ENCODE results near the gene SLC16A11. TPM values are rescaled to one million over a fixed set of nuclear protein-coding genes. Genes with fewer than 3 reads are reported as not detected.
"Not testable (repeated sequence)": the region's sequence is repeated elsewhere in the genome, so short reads cannot be mapped to it uniquely, and the experiment has no call there.

The SLC16A11 gene
- total RNA-seq, 2 donors from 2014 or later = 0.24 to 0.44 TPM

- DNase-seq = no peak
- H3K4me3 Mint-ChIP-seq = peak overlapping the region; percentile 62
- Histone ChIP-seq H3K9me3 (ENCODE audit: control insufficient read depth, low read length) (no peaks in the 10 kb centered on the region), H3K4me1 (ENCODE audit: control insufficient read depth, insufficient read depth, low read length) (no peaks in the 10 kb centered on the region), H3K27ac (ENCODE audit: low read depth, low read length) (no peak overlapping the region), H3K27me3 (ENCODE audit: control insufficient read depth, insufficient read depth, low read length, poor library complexity, severe bottlenecking) (peaks cover 20% of the 10 kb centered on the region), H3K36me3 (ENCODE audit: control insufficient read depth, insufficient read depth, low read length) (peaks cover 11% of the 10 kb centered on the region), H3K4me3 (ENCODE audit: low read length) (no peak overlapping the region), H3K9ac (ENCODE audit: extremely low read depth, low read length, poor library complexity, severe bottlenecking) (no peak overlapping the region)
- TF ChIP-seq CTCF (conservative IDR thresholded peaks at IDR 0.05) = no peak
- peaks cover 62% of the 10 kb centered on the region for H3K27me3 Mint-ChIP-seq (ENCODE audit: insufficient read depth)
- H3K9me3 Mint-ChIP-seq = no peaks in the 10 kb centered on the region
- H3K4me1 Mint-ChIP-seq = no peaks in the 10 kb centered on the region
- peaks cover 26% of the 10 kb centered on the region for H3K36me3 Mint-ChIP-seq (ENCODE audit: low read depth)
- WGBS, 2 experiments (ENCODE audit: insufficient coverage in 1 of 2, insufficient read length in 1 of 2) = 97 to 100% methylated on average over 2 to 9 of the region's 9 CpGs
- H3K27ac Mint-ChIP-seq = no peak overlapping the region
Observed at GRCh38 chr17:6994666-6995256, 49.1 kb downstream of the SLC16A11 start.

GRCh38 chr17:6994118-6994598 lies 49.7 kb downstream of the SLC16A11 start:
- H3K27me3 Mint-ChIP-seq (ENCODE audit: insufficient read depth) = peaks cover 66% of the 10 kb centered on the region
- no peak overlapping the region for H3K9ac ChIP-seq (ENCODE audit: extremely low read depth, low read length, poor library complexity, severe bottlenecking)

GRCh38 chr17:6993613-6994056 lies 50.3 kb downstream of the SLC16A11 start:
- not testable (repeated sequence) for H3K4me3 ChIP-seq (ENCODE audit: low read length); H3K9me3 Mint-ChIP-seq; H3K4me1 ChIP-seq (ENCODE audit: control insufficient read depth, insufficient read depth, low read length); H3K27ac Mint-ChIP-seq; H3K9me3 ChIP-seq (ENCODE audit: control insufficient read depth, low read length); H3K9ac ChIP-seq (ENCODE audit: extremely low read depth, low read length, poor library complexity, severe bottlenecking); DNase-seq; H3K36me3 ChIP-seq (ENCODE audit: control insufficient read depth, insufficient read depth, low read length); H3K27ac ChIP-seq (ENCODE audit: low read depth, low read length); H3K4me1 Mint-ChIP-seq; H3K4me3 Mint-ChIP-seq
- peaks cover 68% of the 10 kb centered on the region for H3K27me3 Mint-ChIP-seq (ENCODE audit: insufficient read depth)
- H3K36me3 Mint-ChIP-seq (ENCODE audit: low read depth) = peaks cover 15% of the 10 kb centered on the region
- WGBS, 2 experiments (ENCODE audit: insufficient coverage in 1 of 2, insufficient read length in 1 of 2) = 91 to 95% methylated on average over 4 to 5 of the region's 5 CpGs
- H3K27me3 ChIP-seq (ENCODE audit: control insufficient read depth, insufficient read depth, low read length, poor library complexity, severe bottlenecking) = peaks cover 20% of the 10 kb centered on the region

More at GRCh38 chr17:6994118-6994598, 49.7 kb downstream of the SLC16A11 start:
- H3K4me1 ChIP-seq (ENCODE audit: control insufficient read depth, insufficient read depth, low read length) = no peaks in the 10 kb centered on the region
- H3K4me3 Mint-ChIP-seq = no peak overlapping the region
- DNase-seq = no peak
- TF ChIP-seq CTCF (conservative IDR thresholded peaks at IDR 0.05) = no peak
- 94 to 96% methylated on average over 9 to 10 of the region's 10 CpGs for WGBS, 2 experiments (ENCODE audit: insufficient coverage in 1 of 2, insufficient read length in 1 of 2)
- peaks cover 6% of the 10 kb centered on the region for H3K36me3 ChIP-seq (ENCODE audit: control insufficient read depth, insufficient read depth, low read length)
- peaks cover 20% of the 10 kb centered on the region for H3K36me3 Mint-ChIP-seq (ENCODE audit: low read depth)
- no peaks in the 10 kb centered on the region for H3K4me1 Mint-ChIP-seq
- H3K27ac ChIP-seq (ENCODE audit: low read depth, low read length) = no peak overlapping the region
- no peak overlapping the region for H3K4me3 ChIP-seq (ENCODE audit: low read length)
- H3K27me3 ChIP-seq (ENCODE audit: control insufficient read depth, insufficient read depth, low read length, poor library complexity, severe bottlenecking) = peaks cover 20% of the 10 kb centered on the region
- no peaks in the 10 kb centered on the region for H3K9me3 ChIP-seq (ENCODE audit: control insufficient read depth, low read length)
- no peaks in the 10 kb centered on the region for H3K9me3 Mint-ChIP-seq
- no peak overlapping the region for H3K27ac Mint-ChIP-seq

Other genes with a start within 250 kb of the SLC16A11 start
- not detected for gene TEKT1, start 212.4 kb downstream of the SLC16A11 start, total RNA-seq
- gene ALOX12, start 48.0 kb downstream of the SLC16A11 start, total RNA-seq = under 1 TPM; 0.46 to 0.92 TPM
- gene RNASEK, start 31.5 kb downstream of the SLC16A11 start, total RNA-seq = 100 to 1,000 TPM; 233 to 277 TPM
- gene BCL6B, start 21.0 kb downstream of the SLC16A11 start, total RNA-seq = 1 to 10 TPM; 2.9 to 7.0 TPM
- gene SLC16A13, start 8.1 kb downstream of the SLC16A11 start, total RNA-seq = 10 to 100 TPM; 18.8 to 19.9 TPM
- gene CLEC10A, start 36.2 kb upstream of the SLC16A11 start, total RNA-seq = not detected
- under 1 TPM in 1 of 2 donors, not detected in 1; 0.44 TPM for gene ASGR2, start 70.7 kb upstream of the SLC16A11 start, total RNA-seq
- 10 to 100 TPM in 1 of 2 donors, 1 to 10 TPM in 1; 6.8 to 14.2 TPM for gene ASGR1, start 135.3 kb upstream of the SLC16A11 start, total RNA-seq
- gene DLG4, start 175.7 kb upstream of the SLC16A11 start, total RNA-seq = 10 to 100 TPM; 35.1 to 68.5 TPM
- 100 to 1,000 TPM; 337 to 459 TPM for gene ACADVL, start 175.8 kb upstream of the SLC16A11 start, total RNA-seq
- gene DVL2, start 190.4 kb upstream of the SLC16A11 start, total RNA-seq = 100 to 1,000 TPM in 1 of 2 donors, 10 to 100 TPM in 1; 98.2 to 116 TPM
- gene PHF23, start 195.4 kb upstream of the SLC16A11 start, total RNA-seq = 10 to 100 TPM; 67.3 to 71.6 TPM
- gene GABARAP, start 198.4 kb upstream of the SLC16A11 start, total RNA-seq = 100 to 1,000 TPM; 264 to 317 TPM
- 100 to 1,000 TPM; 123 to 125 TPM for gene CTDNEP1, start 207.6 kb upstream of the SLC16A11 start, total RNA-seq
- gene ELP5, start 208.1 kb upstream of the SLC16A11 start, total RNA-seq = 10 to 100 TPM; 45.3 to 68.0 TPM
- gene CLDN7, start 218.4 kb upstream of the SLC16A11 start, total RNA-seq = 100 to 1,000 TPM; 142 to 149 TPM
- gene SLC2A4, start 237.6 kb upstream of the SLC16A11 start, total RNA-seq = 1 to 10 TPM; 2.2 to 5.4 TPM